A673 (cell line): Measurements from ENCODE around the gene EPB41L4B.

Source experiments
- CTCF ChIP-seq: fragments of 300-800, 200-600 bp; sonication (generic); conservative IDR thresholded peaks from 2 replicates; pipeline ENCODE4 v1.5.1; 2017; ENCODE audit warnings: low read depth, mild to moderate bottlenecking, antibody characterized with exemption, low read length, moderate library complexity, mixed read lengths
- EZH2 ChIP-seq: fragments of 200-600 bp; sonication (generic); IDR thresholded peaks from 2 replicates; pipeline ENCODE4 v1.6.1; 2017; ENCODE audit warnings: borderline replicate concordance, low read depth, mild to moderate bottlenecking, mixed read lengths, antibody characterized with exemption, low read length; ENCODE audit not compliant: poor library complexity, severe bottlenecking

GRCh38 chr9:109303900-109304299 lies 17.0 kb downstream of the EPB41L4B start:
- no peak for TF ChIP-seq EZH2
- no peak for TF ChIP-seq CTCF
